Neural cell (in vitro differentiated cells): ENCODE data around the gene CCDC82. TPM values are rescaled to one million over a fixed set of nuclear protein-coding genes. Genes with fewer than 3 reads are reported as not detected.

Experiments
- H2AFZ ChIP-seq: fragments of 200-600, 300-800 bp; sonication (generic), shearing (Covaris generic); 2 replicates; pipeline ENCODE4 v1.6.0; 2014; ENCODE audit warnings: low read depth, mild to moderate bottlenecking, antibody characterized with exemption, low read length, moderate library complexity
- H3F3A ChIP-seq: fragments of 200-600 bp; shearing (Covaris generic); 2 replicates; pipeline ENCODE4 v1.6.1; 2016; ENCODE audit warnings: mild to moderate bottlenecking, moderate library complexity, mixed read lengths, antibody characterized with exemption, low read length; ENCODE audit not compliant: insufficient read depth, poor library complexity, severe bottlenecking
- H3K27ac ChIP-seq: fragments of 200-600, 300-800 bp; sonication (generic), shearing (Covaris generic); 2 replicates; pipeline ENCODE4 v1.5.1; 2014; ENCODE audit warnings: mild to moderate bottlenecking, low read length, moderate library complexity
- H3K27me3 ChIP-seq: fragments of 300-800, 200-600 bp; sonication (generic), shearing (Covaris generic); 2 replicates; pipeline ENCODE4 v1.6.0; 2014; ENCODE audit warnings: mild to moderate bottlenecking, low read depth, low read length, moderate library complexity; ENCODE audit not compliant: insufficient read depth
- H3K36me3 ChIP-seq: fragments of 300-800, 200-600 bp; sonication (generic), shearing (Covaris generic); 2 replicates; pipeline ENCODE4 v1.5.1; 2014; ENCODE audit warnings: mild to moderate bottlenecking, antibody characterized with exemption, low read length, moderate library complexity; ENCODE audit not compliant: insufficient read depth
- H3K4me2 ChIP-seq: fragments of 300-800, 200-600 bp; sonication (generic), shearing (Covaris generic); 2 replicates; pipeline ENCODE4 v1.6.0; 2014; ENCODE audit warnings: mild to moderate bottlenecking, low read length
- H3K4me3 ChIP-seq: fragments of 300-800, 200-600 bp; sonication (generic), shearing (Covaris generic); 2 replicates; pipeline ENCODE4 v1.5.1; 2014; ENCODE audit warnings: mild to moderate bottlenecking, low read length, moderate library complexity
- H3K79me2 ChIP-seq: fragments of 200-600 bp; shearing (Covaris generic); replicated peaks from 2 replicates; pipeline ENCODE4 v1.6.0; 2014; ENCODE audit warnings: mild to moderate bottlenecking, low read length, moderate library complexity; ENCODE audit not compliant: insufficient read depth
- H3K9ac ChIP-seq: fragments of 300-800, 200-600 bp; sonication (generic), shearing (Covaris generic); 2 replicates; pipeline ENCODE4 v1.6.1; 2016; ENCODE audit warnings: mild to moderate bottlenecking, low read length, mixed read lengths
- H3K9me2 ChIP-seq: fragments of 200-600 bp; shearing (Covaris generic); 2 replicates; pipeline ENCODE4 v1.6.1; 2016; ENCODE audit warnings: mild to moderate bottlenecking, low read length, mixed read lengths; ENCODE audit not compliant: insufficient read depth
- H3K9me3 ChIP-seq: fragments of 200-600, 300-800 bp; sonication (generic), shearing (Covaris generic); 2 replicates; pipeline ENCODE4 v1.6.1; 2016; ENCODE audit warnings: mild to moderate bottlenecking, mixed run types, low read length, moderate library complexity, mixed read lengths
- H4K20me1 ChIP-seq: fragments of 200-600 bp; shearing (Covaris generic); 2 replicates; pipeline ENCODE4 v1.6.1; 2016; ENCODE audit warnings: mild to moderate bottlenecking, mixed run types; ENCODE audit not compliant: insufficient read depth
- CTCF ChIP-seq: fragments of 450-650 bp; IDR thresholded peaks from 2 replicates; pipeline ENCODE4 v1.5.1; 2014; ENCODE audit warnings: antibody characterized with exemption, mild to moderate bottlenecking, moderate library complexity; ENCODE audit not compliant: poor library complexity, severe bottlenecking
- EP300 ChIP-seq: fragments of 450-650 bp; conservative IDR thresholded peaks from 2 replicates; pipeline ENCODE4 v1.6.1; 2014; ENCODE audit warnings: antibody characterized with exemption, mild to moderate bottlenecking, moderate library complexity; ENCODE audit not compliant: poor library complexity, severe bottlenecking
- EZH2 ChIP-seq: fragments of 200-600, 300-800 bp; shearing (Covaris generic), sonication (generic); IDR thresholded peaks from 2 replicates; pipeline ENCODE4 v1.6.1; 2014; ENCODE audit warnings: antibody characterized with exemption, low read length, borderline replicate concordance, mild to moderate bottlenecking; ENCODE audit not compliant: insufficient read depth, poor library complexity, severe bottlenecking
- MXI1 ChIP-seq: fragments of 450-650 bp; conservative IDR thresholded peaks from 2 replicates; pipeline ENCODE4 v1.6.1; 2014; ENCODE audit warnings: antibody characterized with exemption, mild to moderate bottlenecking; ENCODE audit not compliant: poor library complexity, severe bottlenecking
- POLR2AphosphoS5 ChIP-seq: IDR thresholded peaks from 2 replicates; pipeline ENCODE4 v1.6.1; 2012
- RAD21 ChIP-seq: fragments of 450-650 bp; conservative IDR thresholded peaks from 2 replicates; pipeline ENCODE4 v1.6.1; 2014; ENCODE audit warnings: antibody characterized with exemption, mild to moderate bottlenecking, moderate library complexity
- SMC3 ChIP-seq: fragments of 450-650 bp; conservative IDR thresholded peaks from 2 replicates; pipeline ENCODE4 v1.6.1; 2014; ENCODE audit warnings: antibody characterized with exemption, mild to moderate bottlenecking, moderate library complexity; ENCODE audit not compliant: poor library complexity
- TAF1 ChIP-seq: IDR thresholded peaks from 2 replicates; pipeline ENCODE4 v1.6.1; 2012; ENCODE audit warnings: low read depth
- polyA plus RNA-seq: library from polyadenylated mRNA; depleted of rRNA; stranded (reverse); fragments of >200 nt; gene quantifications from 2 replicates; pipeline ENCODE4 v1.2.3, GENCODE V29; 2014
- TF ChIP-seq, protein P1 (sequence below): IDR thresholded peaks from 2 replicates; pipeline ENCODE4 v1.6.1; 2012; ENCODE audit warnings: borderline replicate concordance

The CCDC82 gene
- polyA plus RNA-seq, 1 donor from 2014 or later = 238 TPM

DNA sequence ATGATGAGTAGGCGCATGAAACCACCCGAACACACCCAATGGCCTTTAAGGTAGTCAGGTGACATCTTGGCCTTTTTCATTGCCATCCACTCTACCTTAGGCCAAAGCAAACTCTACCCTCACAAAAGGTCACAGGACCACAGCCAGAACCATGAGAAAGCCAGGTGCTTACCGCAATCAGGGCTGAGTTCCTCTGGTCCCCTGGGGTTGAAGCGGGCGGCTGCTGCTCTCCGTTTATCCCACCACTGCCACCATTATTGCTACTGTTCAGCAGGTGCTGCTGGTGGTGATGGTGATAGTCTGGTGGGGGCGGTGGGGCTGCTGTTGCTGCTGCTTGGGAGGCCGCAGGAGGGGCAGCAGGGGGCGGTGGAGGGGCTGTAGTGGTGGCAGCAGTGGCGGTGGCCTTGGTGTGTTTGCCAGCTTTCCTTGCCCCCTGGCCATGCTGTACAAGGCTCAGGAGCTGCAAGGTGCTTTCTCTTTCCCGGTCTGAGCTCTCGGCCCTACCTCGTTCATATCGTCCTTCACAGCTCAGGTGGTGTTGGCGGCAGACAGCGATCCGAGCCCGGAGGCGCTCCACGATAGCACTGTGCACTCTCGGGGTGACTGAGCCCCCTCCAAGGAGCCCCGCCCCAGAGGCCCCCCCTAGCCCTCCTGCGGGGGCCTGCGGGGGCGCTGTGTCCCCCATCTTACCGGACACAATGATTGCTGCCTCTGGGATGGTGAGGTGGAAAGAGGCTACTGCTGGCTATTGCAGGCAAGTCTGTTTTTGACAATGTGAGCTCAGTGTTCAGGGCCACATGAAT, 48.3 kb downstream of the CCDC82 start:
- TF ChIP-seq MXI1 (no peak), EZH2 (no peak), SMC3 (no peak), EP300 (no peak), RAD21 (no peak), TAF1 (no peak), POLR2AphosphoS5 (no peak), CTCF (no peak)
- TF ChIP-seq, protein P1, sequence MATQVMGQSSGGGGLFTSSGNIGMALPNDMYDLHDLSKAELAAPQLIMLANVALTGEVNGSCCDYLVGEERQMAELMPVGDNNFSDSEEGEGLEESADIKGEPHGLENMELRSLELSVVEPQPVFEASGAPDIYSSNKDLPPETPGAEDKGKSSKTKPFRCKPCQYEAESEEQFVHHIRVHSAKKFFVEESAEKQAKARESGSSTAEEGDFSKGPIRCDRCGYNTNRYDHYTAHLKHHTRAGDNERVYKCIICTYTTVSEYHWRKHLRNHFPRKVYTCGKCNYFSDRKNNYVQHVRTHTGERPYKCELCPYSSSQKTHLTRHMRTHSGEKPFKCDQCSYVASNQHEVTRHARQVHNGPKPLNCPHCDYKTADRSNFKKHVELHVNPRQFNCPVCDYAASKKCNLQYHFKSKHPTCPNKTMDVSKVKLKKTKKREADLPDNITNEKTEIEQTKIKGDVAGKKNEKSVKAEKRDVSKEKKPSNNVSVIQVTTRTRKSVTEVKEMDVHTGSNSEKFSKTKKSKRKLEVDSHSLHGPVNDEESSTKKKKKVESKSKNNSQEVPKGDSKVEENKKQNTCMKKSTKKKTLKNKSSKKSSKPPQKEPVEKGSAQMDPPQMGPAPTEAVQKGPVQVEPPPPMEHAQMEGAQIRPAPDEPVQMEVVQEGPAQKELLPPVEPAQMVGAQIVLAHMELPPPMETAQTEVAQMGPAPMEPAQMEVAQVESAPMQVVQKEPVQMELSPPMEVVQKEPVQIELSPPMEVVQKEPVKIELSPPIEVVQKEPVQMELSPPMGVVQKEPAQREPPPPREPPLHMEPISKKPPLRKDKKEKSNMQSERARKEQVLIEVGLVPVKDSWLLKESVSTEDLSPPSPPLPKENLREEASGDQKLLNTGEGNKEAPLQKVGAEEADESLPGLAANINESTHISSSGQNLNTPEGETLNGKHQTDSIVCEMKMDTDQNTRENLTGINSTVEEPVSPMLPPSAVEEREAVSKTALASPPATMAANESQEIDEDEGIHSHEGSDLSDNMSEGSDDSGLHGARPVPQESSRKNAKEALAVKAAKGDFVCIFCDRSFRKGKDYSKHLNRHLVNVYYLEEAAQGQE = no peak
- Histone ChIP-seq H3K9me2 (no peaks in the 10 kb centered on the region), H3K4me3 (peak overlapping the region; percentile 69), H3K9me3 (no peaks in the 10 kb centered on the region), H3K27ac (no peak overlapping the region), H4K20me1 (no peaks in the 10 kb centered on the region), H3K4me2 (peak overlapping the region; percentile 49), H3F3A (no peaks in the 10 kb centered on the region), H2AFZ (no peak overlapping the region), H3K9ac (peak overlapping the region; percentile 67), H3K36me3 (no peaks in the 10 kb centered on the region), H3K27me3 (no peaks in the 10 kb centered on the region), H3K79me2 (peaks cover 3% of the 10 kb centered on the region)

GRCh38 chr11:96340555-96340885, 49.2 kb downstream of the CCDC82 start:
- TF ChIP-seq SMC3 (no peak), EZH2 (no peak), RAD21 (no peak), POLR2AphosphoS5 (no peak), MXI1 (no peak)
- TF ChIP-seq, protein P1 = no peak
- no peak overlapping the region for H3K9ac ChIP-seq
- H3K4me3 ChIP-seq = peak overlapping the region; percentile 69
- H4K20me1 ChIP-seq = no peaks in the 10 kb centered on the region
- H3K36me3 ChIP-seq = no peaks in the 10 kb centered on the region
- no peaks in the 10 kb centered on the region for H3K27me3 ChIP-seq
- H3K4me2 ChIP-seq = no peak overlapping the region
- no peak overlapping the region for H3K27ac ChIP-seq
- H3K79me2 ChIP-seq = peaks cover 3% of the 10 kb centered on the region
- H3K9me2 ChIP-seq = no peaks in the 10 kb centered on the region
- no peaks in the 10 kb centered on the region for H3F3A ChIP-seq
- no peaks in the 10 kb centered on the region for H3K9me3 ChIP-seq
- H2AFZ ChIP-seq = no peak overlapping the region
